A673 (cell line): Measurements from ENCODE around the gene CTLA4. TPM values are rescaled to one million over a fixed set of nuclear protein-coding genes. Genes with fewer than 3 reads are reported as not detected.

Experiments used
- BruUV-seq: library from RNA; stranded (reverse); fragments of 400-500 nt; replicated peaks from 2 replicates; lab custom pipeline; 2021; lab: Mats Ljungman, UMichigan
- CTCF ChIA-PET: fragments of 300-600 bp; sonication (Branson Sonifier 250); formaldehyde crosslinking; loops from one replicate; lab custom pipeline; 2022; ENCODE audit warnings: antibody characterized with exemption; lab: Charles Lee
- POLR2A ChIA-PET: fragments of 300-600 bp; sonication (Branson Sonifier 250); formaldehyde crosslinking; loops from one replicate; lab custom pipeline; 2022; ENCODE audit warnings: antibody characterized with exemption; ENCODE audit not compliant: low non-redundant PET; lab: Charles Lee
- DNase-seq: peaks from one replicate; pipeline ENCODE4 v3.0.0-alpha.2; 2015; ENCODE audit warnings: low spot score
- H3K27ac ChIP-seq: fragments of 200-600 bp; sonication (generic); 2 replicates; pipeline ENCODE4 v1.5.1; 2016; ENCODE audit warnings: mixed run types, low read depth, mild to moderate bottlenecking, mixed read lengths, antibody characterized with exemption, low read length; ENCODE audit not compliant: poor library complexity, severe bottlenecking
- H3K27me3 ChIP-seq: fragments of 200-600 bp; sonication (generic); replicated peaks from 2 replicates; pipeline ENCODE4 v1.6.1; 2017; ENCODE audit warnings: mixed run types, low read depth, mild to moderate bottlenecking, mixed read lengths, antibody characterized with exemption, low read length; ENCODE audit not compliant: insufficient read depth, poor library complexity
- H3K36me3 ChIP-seq: fragments of 200-600 bp; sonication (generic); 2 replicates; pipeline ENCODE4 v1.6.1; 2016; ENCODE audit warnings: mixed run types, mild to moderate bottlenecking, mixed read lengths, antibody characterized with exemption, low read length; ENCODE audit not compliant: insufficient read depth, poor library complexity, severe bottlenecking
- H3K4me1 ChIP-seq: fragments of 200-600 bp; sonication (generic); 2 replicates; pipeline ENCODE4 v1.6.1; 2017; ENCODE audit warnings: mixed run types, mild to moderate bottlenecking, mixed read lengths, antibody characterized with exemption, low read length; ENCODE audit not compliant: insufficient read depth, poor library complexity, severe bottlenecking
- H3K4me3 ChIP-seq: fragments of 200-600 bp; sonication (generic); 2 replicates; pipeline ENCODE4 v1.5.1; 2016; ENCODE audit warnings: low read depth, mixed run types, mild to moderate bottlenecking, mixed read lengths, low read length; ENCODE audit not compliant: poor library complexity, severe bottlenecking
- H3K9me3 ChIP-seq: fragments of 200-600 bp; sonication (generic); 2 replicates; pipeline ENCODE4 v1.6.1; 2016; ENCODE audit warnings: mixed run types, low read depth, mild to moderate bottlenecking, mixed read lengths, antibody characterized with exemption, low read length; ENCODE audit not compliant: poor library complexity, severe bottlenecking
- EZH2 ChIP-seq: fragments of 200-600 bp; sonication (generic); IDR thresholded peaks from 2 replicates; pipeline ENCODE4 v1.6.1; 2017; ENCODE audit warnings: borderline replicate concordance, low read depth, mild to moderate bottlenecking, mixed read lengths, antibody characterized with exemption, low read length; ENCODE audit not compliant: poor library complexity, severe bottlenecking
- intact Hi-C: fragments of 100-400 bp; cut with micrococcal nuclease; formaldehyde crosslinking; loops from one replicate; pipeline ENCODE4 v1.10.0; 2022; ENCODE audit not compliant: unreplicated experiment
- total RNA-seq: library from RNA; stranded (reverse); gene quantifications from 2 replicates; pipeline ENCODE4 v1.2.3, GENCODE V29; 2021
- TF ChIP-seq, protein P1 (sequence below): fragments of 300-800, 200-600 bp; sonication (generic); conservative IDR thresholded peaks from 2 replicates; pipeline ENCODE4 v1.5.1; 2017; ENCODE audit warnings: low read depth, mild to moderate bottlenecking, antibody characterized with exemption, low read length, moderate library complexity, mixed read lengths

Gene CTLA4
- total RNA-seq, 1 experiment from 2014 or later: not detected

DNA sequence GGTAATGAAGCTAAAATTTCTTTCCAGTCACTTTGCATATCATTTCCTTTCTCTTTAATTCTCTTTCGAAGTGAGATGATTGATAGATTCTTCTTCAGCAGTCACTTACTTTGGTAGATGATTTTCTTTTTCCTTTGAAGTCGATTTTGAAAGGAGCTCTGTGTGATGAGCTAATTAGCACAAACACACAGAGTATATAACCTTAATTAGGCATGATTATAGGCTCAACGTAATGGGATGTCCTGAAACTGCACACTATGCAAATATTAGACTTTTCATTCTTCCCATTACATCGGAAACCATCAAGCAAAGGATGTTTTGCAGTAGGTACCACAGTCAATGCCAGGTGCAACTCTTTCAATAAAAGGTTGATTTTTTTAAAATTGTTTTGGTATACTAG is 6.4 kb upstream of the CTLA4 start:
- ChIA-PET CTCF (no interaction called here), POLR2A (no interaction called here)
- Histone ChIP-seq H3K9me3 (no peaks in the 10 kb centered on the region), H3K27ac (no peak overlapping the region), H3K4me1 (no peaks in the 10 kb centered on the region), H3K4me3 (no peak overlapping the region), H3K27me3 (no peaks in the 10 kb centered on the region), H3K36me3 (no peaks in the 10 kb centered on the region)
- BruUV-seq: no TSS peak
- intact Hi-C loops: no loop called here
- no peak for DNase-seq
- TF ChIP-seq EZH2: no peak
- TF ChIP-seq, protein P1, sequence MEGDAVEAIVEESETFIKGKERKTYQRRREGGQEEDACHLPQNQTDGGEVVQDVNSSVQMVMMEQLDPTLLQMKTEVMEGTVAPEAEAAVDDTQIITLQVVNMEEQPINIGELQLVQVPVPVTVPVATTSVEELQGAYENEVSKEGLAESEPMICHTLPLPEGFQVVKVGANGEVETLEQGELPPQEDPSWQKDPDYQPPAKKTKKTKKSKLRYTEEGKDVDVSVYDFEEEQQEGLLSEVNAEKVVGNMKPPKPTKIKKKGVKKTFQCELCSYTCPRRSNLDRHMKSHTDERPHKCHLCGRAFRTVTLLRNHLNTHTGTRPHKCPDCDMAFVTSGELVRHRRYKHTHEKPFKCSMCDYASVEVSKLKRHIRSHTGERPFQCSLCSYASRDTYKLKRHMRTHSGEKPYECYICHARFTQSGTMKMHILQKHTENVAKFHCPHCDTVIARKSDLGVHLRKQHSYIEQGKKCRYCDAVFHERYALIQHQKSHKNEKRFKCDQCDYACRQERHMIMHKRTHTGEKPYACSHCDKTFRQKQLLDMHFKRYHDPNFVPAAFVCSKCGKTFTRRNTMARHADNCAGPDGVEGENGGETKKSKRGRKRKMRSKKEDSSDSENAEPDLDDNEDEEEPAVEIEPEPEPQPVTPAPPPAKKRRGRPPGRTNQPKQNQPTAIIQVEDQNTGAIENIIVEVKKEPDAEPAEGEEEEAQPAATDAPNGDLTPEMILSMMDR: no peak

DNA sequence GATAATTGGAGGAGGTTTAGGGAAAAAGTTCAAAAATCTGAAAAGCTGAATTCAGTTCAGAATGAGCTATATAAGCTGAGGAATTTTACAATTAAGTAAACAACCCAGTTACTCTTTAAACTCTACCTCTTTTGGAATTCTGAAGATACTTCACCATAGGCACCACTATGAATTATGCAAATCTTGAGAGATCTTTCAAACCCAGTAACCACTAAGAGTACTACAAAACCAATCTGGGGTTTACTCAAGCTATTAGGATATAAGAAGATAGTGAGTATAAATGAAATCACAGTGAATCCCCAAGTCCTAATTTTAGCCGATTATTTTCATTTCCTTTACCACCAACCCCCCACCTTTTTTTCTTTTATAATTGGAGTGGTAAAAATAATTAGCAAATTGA is 6.0 kb upstream of the CTLA4 start:
- DNase-seq: no peak
- Histone ChIP-seq H3K36me3 (no peaks in the 10 kb centered on the region), H3K4me1 (no peaks in the 10 kb centered on the region), H3K4me3 (no peak overlapping the region), H3K9me3 (no peaks in the 10 kb centered on the region), H3K27me3 (no peaks in the 10 kb centered on the region), H3K27ac (no peak overlapping the region)
- CTCF ChIA-PET: no interaction called here
- TF ChIP-seq EZH2: no peak
- TF ChIP-seq, protein P1: no peak
- POLR2A ChIA-PET: no interaction called here
- intact Hi-C loops: no loop called here
- no TSS peak for BruUV-seq

DNA sequence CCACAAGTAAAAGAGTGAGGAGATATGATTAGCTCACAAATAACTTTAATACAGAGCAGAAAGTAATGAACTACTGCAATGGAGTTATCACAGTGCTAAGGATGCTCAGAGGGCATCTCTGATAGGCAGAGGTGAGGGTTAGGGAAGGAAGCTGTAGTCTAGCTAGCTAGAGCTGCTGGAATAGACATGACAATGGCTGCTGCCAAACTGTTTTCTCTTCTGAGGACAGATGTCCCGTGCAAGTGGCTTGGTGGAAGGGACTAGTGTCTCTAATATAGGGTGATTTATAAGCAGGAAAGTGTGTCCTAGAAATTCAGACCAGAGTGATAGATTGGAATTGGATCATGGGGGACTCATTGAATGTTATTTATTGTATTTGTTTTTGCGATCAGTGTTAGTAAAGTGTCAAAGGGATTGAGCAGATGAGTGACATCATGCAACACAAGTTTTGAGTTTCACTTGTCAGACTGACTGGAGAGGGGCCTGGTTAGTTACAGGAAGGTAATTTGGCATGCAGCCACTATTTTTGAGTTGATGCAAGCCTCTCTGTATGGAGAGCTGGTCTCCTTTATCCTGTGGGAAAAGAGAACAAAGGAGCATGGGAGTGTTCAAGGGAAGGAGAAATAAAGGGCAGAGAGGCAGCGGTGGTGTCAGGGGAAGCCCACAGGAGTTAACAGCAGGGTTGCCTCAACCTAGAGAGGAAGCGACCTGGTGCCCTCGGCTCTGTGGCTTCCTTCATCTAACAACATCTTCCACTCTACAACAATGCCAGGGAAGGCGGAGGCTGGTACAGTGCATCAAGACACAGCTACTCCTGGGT is 1.9 kb downstream of the CTLA4 start:
- Histone ChIP-seq H3K4me1 (no peaks in the 10 kb centered on the region), H3K4me3 (no peak overlapping the region), H3K27ac (no peak overlapping the region), H3K36me3 (no peaks in the 10 kb centered on the region), H3K27me3 (peaks cover 18% of the 10 kb centered on the region), H3K9me3 (no peaks in the 10 kb centered on the region)
- no TSS peak for BruUV-seq
- no peak for DNase-seq
- TF ChIP-seq, protein P1: no peak
- TF ChIP-seq EZH2: no peak
- POLR2A ChIA-PET: no interaction called here
- intact Hi-C loops: no loop called here
- CTCF ChIA-PET: no interaction called here
